Activated CD4-positive, alpha-beta T cell treated with anti-CD3 and anti-CD28 coated beads, Interleukin-2, Interleukin-6, amounts not matched to agents 100 ng/mL and 50 ng/mL, durations not matched to agents 16 hours and 8 hours (primary cell): ENCODE measurements around the gene TTC5.
"Not testable (repeated sequence)": the region's sequence is repeated elsewhere in the genome, so short reads cannot be mapped to it uniquely, and the experiment has no call there.

ENCODE experiments used
- DNase-seq: peaks from one replicate; pipeline ENCODE4 v3.0.0-alpha.2; 2020

Gene TTC5

GRCh38 chr14:20302042-20302755 lies 3.6 kb downstream of the TTC5 start:
- DNase-seq = peak; percentile 36

DNA sequence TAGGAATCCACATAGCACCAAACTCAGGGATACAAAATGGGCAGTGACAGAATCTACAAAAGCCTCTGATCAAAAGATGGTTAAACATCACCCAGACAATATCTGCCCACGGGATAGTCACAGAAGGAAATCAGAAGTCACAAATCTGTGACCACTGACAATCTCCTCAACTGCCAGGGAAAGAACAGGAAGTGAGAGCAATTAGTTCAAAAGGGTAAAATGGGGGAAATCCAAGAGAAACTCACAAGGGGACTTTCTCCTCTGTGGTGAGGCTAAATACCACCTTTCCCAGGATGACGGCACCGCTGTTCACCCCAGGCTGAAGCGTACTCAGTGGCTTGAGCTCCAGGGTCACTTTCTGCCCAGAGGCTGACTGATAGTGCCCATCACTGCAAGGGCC lies 10.7 kb downstream of the TTC5 start:
- peak; percentile 13 for DNase-seq

- no peak for DNase-seq
Observed at GRCh38 chr14:20294636-20295035, 11.1 kb downstream of the TTC5 start.

GRCh38 chr14:20281998-20282397 lies 23.8 kb downstream of the TTC5 start:
- not testable (repeated sequence) for DNase-seq

DNA sequence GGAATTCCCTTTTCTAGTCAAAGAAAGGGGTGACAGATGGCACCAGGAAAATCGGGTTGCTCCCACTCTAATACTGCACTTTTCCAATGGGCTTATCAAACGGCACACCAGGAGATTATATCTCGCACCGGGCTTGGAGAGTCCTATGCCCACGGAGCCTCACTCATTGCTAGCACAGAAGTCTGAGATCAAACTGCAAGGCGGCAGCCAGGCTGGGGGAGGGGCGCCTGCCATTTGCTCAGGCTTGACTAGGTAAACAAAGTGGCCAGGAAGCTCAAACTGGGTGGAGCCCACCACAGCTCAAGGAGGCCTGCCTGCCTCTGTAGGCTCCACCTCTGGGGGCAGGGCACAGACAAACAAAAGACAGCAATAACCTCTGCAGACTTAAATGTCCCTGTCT lies 25.5 kb downstream of the TTC5 start:
- DNase-seq = not testable (repeated sequence)

DNA sequence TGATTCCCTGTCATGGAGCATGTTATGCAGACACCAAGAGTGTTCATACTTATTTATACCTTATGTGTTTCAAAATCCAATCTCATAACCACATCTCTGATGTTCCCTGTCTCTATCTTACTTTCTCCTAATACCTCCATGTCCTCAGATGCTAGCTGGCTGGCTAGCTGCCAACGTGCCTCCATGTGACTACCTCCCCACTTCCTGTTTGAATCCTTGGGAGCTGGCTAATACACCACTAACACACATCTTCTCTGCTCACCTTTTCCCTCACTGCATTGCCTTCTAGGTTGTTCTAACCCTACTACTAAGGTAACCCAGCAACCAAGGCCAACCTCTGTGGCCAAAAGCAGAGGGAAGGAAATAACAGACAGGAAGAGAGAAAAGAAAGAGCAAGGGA lies 27.3 kb downstream of the TTC5 start:
- no peak for DNase-seq

DNA sequence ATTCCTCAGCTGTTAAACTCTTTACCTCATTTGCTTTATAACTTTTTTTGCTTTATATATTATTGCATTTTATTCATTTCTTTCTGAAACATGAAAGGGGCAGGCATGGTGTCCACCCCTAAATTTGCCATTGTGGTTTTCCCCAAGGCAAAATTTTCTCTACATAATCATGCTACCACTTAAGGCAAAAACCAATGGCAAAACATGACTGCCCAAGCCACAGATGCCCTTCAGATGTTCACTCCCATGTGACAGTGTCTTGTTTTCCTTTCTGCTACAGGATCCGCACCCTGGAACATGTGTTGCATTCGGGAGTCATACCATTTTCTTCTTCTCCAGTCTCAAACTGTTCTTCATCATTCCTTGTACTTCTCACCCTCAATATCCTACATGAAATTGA lies 28.3 kb downstream of the TTC5 start:
- no peak for DNase-seq

GRCh38 chr14:20274062-20274461 lies 31.7 kb downstream of the TTC5 start:
- no peak for DNase-seq

DNA sequence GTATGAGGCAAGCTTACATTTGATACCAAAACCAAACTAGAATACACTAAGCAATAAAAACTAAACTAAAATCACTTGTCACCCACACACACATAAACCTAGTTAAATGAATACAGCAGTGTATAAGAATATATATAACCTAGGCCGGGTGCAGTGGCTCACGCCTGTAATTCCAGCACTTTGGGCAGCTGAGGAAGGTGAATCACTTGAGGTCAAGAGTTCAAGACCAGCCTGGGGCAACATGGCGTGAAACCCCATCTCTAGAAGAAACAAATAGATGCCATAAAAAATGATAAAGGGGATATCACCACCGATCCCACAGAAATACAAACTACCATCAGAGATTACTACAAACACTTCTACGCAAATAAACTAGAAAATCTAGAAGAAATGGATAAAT lies 41.4 kb downstream of the TTC5 start:
- not testable (repeated sequence) for DNase-seq

GRCh38 chr14:20262642-20263128 lies 43.1 kb downstream of the TTC5 start:
- no peak for DNase-seq

DNA sequence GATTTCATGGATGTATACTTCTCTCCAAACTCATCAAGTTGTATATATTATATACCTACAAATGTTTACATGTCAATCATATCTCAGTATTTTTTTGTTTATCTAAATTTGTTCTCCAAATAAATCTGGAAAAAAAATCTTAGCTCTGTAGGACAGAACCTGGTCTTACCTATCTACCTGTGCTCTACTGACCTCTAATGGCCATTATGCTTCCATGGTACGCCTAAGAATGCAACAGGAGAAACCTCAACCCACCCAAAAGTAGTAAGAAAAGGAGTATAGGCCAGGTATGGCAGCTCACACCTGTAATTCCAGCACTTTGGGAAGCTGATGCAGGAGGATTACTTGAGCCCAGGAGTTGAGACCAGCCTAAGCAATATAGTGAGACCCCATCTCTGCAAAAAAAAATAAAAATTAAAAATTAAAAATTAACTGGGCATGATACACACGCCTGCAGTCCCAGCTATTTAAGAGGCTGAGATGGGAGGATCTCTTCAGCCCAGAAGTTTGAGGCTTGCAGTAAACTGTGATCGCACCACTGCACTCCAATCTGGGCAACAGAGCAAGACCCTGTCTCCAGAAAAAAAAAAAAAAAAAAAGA lies 58.0 kb downstream of the TTC5 start:
- DNase-seq = no peak
